Peyer's patch (tissue), 4 donors: ENCODE results near the gene POLG2. TPM values are rescaled to one million over a fixed set of nuclear protein-coding genes. Genes with fewer than 3 reads are reported as not detected.

Source experiments
- DNase-seq, 3 donors: peaks; one replicate each; pipeline ENCODE4 v3.0.0-alpha.2; 2017 to 2019
- H3K27ac ChIP-seq, 4 donors: fragments of 200-600 bp; sonication (generic); one replicate each; pipeline ENCODE4 v1.5.1; 2016 to 2019
- H3K27me3 ChIP-seq, 2 donors: fragments of 200-600 bp; sonication (generic); one replicate each; pipeline ENCODE4 v1.5.1; 2019
- H3K36me3 ChIP-seq, 3 donors: fragments of 200-600 bp; sonication (generic); one replicate each; pipeline ENCODE4 v1.5.1; 2016 to 2019
- H3K4me1 ChIP-seq, 4 donors: fragments of 200-600 bp; sonication (generic); one replicate each; pipeline ENCODE4 v1.5.1; 2016 to 2019
- H3K4me3 ChIP-seq, 4 donors: fragments of 200-600 bp; sonication (generic); 1 replicate in 3 of 4; 2 replicates in 1 of 4; pipeline ENCODE4 v1.5.1; 2016 to 2019; ENCODE audit warnings: mild to moderate bottlenecking in 1 of 4
- H3K9me3 ChIP-seq, 4 donors: fragments of 200-600 bp; sonication (generic); one replicate each; pipeline ENCODE4 v1.5.1; 2016 to 2019; ENCODE audit warnings: mild to moderate bottlenecking in 1 of 4
- CTCF ChIP-seq, 6 experiments: fragments of 450-650 bp in 4 of 6; fragments of 200-600 bp in 2 of 6; sonication (generic) in 1 of 6; IDR thresholded peaks; one replicate each; pipeline ENCODE4 v1.5.1; 2017 to 2019; ENCODE audit warnings: antibody characterized with exemption in 6 of 6, mild to moderate bottlenecking in 3 of 6, moderate library complexity in 1 of 6
- POLR2A ChIP-seq, 2 donors: fragments of 450-650 bp; IDR thresholded peaks; one replicate each; pipeline ENCODE4 v1.5.1; 2017; ENCODE audit warnings: antibody characterized with exemption in 2 of 2, mild to moderate bottlenecking in 2 of 2, moderate library complexity in 2 of 2
- total RNA-seq, 4 donors: library from RNA; depleted of rRNA; stranded (reverse); fragments of >200 nt; gene quantifications; one replicate each; pipeline ENCODE4 v1.1.0, GENCODE V29; 2016

POLG2 gene
- total RNA-seq, 4 donors from 2014 or later, result 3.5 to 33.0 (median 11.0) TPM

GRCh38 chr17:64529221-64529620, 32.4 kb upstream of the POLG2 start:
- H3K4me3 ChIP-seq, result no peak overlapping the region
- H3K36me3 ChIP-seq, result peaks cover 0 to 100% (median 6%) of the 10 kb centered on the region in 3 donors
- no peak for DNase-seq
- H3K27me3 ChIP-seq, result no peaks in the 10 kb centered on the region
- H3K4me1 ChIP-seq, result no peaks in the 10 kb centered on the region
- H3K9me3 ChIP-seq, result no peaks in the 10 kb centered on the region
- no peak overlapping the region for H3K27ac ChIP-seq
- TF ChIP-seq CTCF (IDR thresholded peaks at IDR 0.05) (no peak), POLR2A (IDR thresholded peaks at IDR 0.05) (no peak)

GRCh38 chr17:64527914-64528313, 31.1 kb upstream of the POLG2 start:
- Histone ChIP-seq H3K36me3 (peaks cover 0 to 100% (median 8%) of the 10 kb centered on the region in 3 donors), H3K27me3 (no peaks in the 10 kb centered on the region)

DNA sequence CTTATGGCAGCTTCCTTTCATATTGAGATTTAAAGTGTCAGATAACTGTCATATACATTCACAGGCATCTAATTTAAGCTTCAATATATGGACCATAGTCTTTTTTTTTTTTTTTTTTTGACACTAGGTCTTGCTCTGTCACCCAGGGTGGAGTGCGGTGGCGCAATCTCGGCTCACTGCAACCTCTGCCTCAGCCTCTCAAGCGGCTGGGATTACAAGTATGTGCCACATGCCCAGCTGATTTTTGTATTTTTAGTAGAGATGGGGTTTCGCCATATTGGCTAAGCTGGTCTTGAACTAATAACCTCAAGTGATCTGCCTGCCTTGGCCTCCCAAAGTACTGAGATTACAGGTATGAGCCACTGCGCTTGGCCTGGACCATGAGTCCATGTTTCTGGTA, 23.5 kb upstream of the POLG2 start:
- Histone ChIP-seq H3K4me1 (no peaks in the 10 kb centered on the region), H3K4me3 (no peak overlapping the region), H3K9me3 (no peaks in the 10 kb centered on the region), H3K36me3 (peaks cover 0 to 100% (median 10%) of the 10 kb centered on the region in 3 donors), H3K27ac (no peak overlapping the region), H3K27me3 (no peaks in the 10 kb centered on the region)
- TF ChIP-seq CTCF (IDR thresholded peaks at IDR 0.05) (no peak), POLR2A (IDR thresholded peaks at IDR 0.05) (no peak)
- DNase-seq, result no peak

More at GRCh38 chr17:64527914-64528313, 31.1 kb upstream of the POLG2 start:
- Histone ChIP-seq H3K27ac (no peak overlapping the region), H3K4me3 (no peak overlapping the region), H3K9me3 (no peaks in the 10 kb centered on the region), H3K4me1 (no peaks in the 10 kb centered on the region)
- no peak for DNase-seq
- TF ChIP-seq CTCF (IDR thresholded peaks at IDR 0.05) (no peak), POLR2A (IDR thresholded peaks at IDR 0.05) (no peak)

GRCh38 chr17:64519601-64520000, 22.7 kb upstream of the POLG2 start:
- no peaks in the 10 kb centered on the region for H3K4me1 ChIP-seq
- H3K4me3 ChIP-seq, result no peak overlapping the region
- peaks cover 0 to 98% (median 6%) of the 10 kb centered on the region in 3 donors for H3K36me3 ChIP-seq
- no peak for TF ChIP-seq POLR2A (IDR thresholded peaks at IDR 0.05)
- no peak for TF ChIP-seq CTCF (IDR thresholded peaks at IDR 0.05)
- no peaks in the 10 kb centered on the region for H3K27me3 ChIP-seq
- no peak for DNase-seq
- H3K27ac ChIP-seq, result no peak overlapping the region
- no peaks in the 10 kb centered on the region for H3K9me3 ChIP-seq

DNA sequence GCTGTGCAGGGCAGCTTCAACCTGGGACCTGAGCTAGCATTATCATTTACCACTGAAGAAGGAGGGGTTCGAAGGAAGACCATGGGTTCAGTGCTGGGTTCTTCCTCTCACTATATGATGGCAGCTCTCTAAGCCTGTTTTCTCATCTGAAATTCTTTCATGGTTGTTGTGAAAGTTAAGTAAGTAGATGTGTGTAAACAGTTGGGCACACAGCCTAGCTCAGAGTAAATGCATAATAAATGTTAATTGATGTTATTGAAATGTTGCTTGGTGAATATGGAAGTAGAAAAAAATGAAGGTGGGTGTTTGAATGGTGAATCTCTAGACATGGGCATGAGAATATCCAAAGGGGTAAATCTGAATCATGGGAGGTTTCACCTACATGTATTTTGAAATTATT, 19.0 kb upstream of the POLG2 start:
- Histone ChIP-seq H3K9me3 (no peaks in the 10 kb centered on the region), H3K4me3 (no peak overlapping the region), H3K27me3 (no peaks in the 10 kb centered on the region), H3K4me1 (no peaks in the 10 kb centered on the region), H3K36me3 (peaks cover 0 to 95% (median 4%) of the 10 kb centered on the region in 3 donors), H3K27ac (no peak overlapping the region)
- DNase-seq, result no peak
- TF ChIP-seq POLR2A (IDR thresholded peaks at IDR 0.05) (no peak), CTCF (IDR thresholded peaks at IDR 0.05) (no peak)

GRCh38 chr17:64515419-64515818, 18.6 kb upstream of the POLG2 start:
- DNase-seq, result no peak
- H3K36me3 ChIP-seq, result peaks cover 0 to 95% (median 4%) of the 10 kb centered on the region in 3 donors
- no peaks in the 10 kb centered on the region for H3K27me3 ChIP-seq
- H3K9me3 ChIP-seq, result no peaks in the 10 kb centered on the region
- H3K27ac ChIP-seq, result no peak overlapping the region
- H3K4me1 ChIP-seq, result no peaks in the 10 kb centered on the region
- TF ChIP-seq CTCF (IDR thresholded peaks at IDR 0.05) (no peak), POLR2A (IDR thresholded peaks at IDR 0.05) (no peak)
- H3K4me3 ChIP-seq, result no peak overlapping the region
